Ovary (tissue), 10 donors: ENCODE measurements around the gene CDH18. TPM values are rescaled to one million over a fixed set of nuclear protein-coding genes. Genes with fewer than 3 reads are reported as not detected.

ENCODE experiments used
- DNase-seq, 5 donors: peaks; one replicate each; pipeline ENCODE4 v3.0.0-alpha.2; 2019 to 2020
- H3K27ac ChIP-seq, 2 donors: fragments of 200-600 bp; one replicate each; pipeline versions ENCODE4 v1.5.1 to v1.8.0; 2019 to 2022
- H3K27me3 ChIP-seq: fragments of 200-600 bp; one replicate; pipeline ENCODE4 v1.8.0; 2022
- H3K36me3 ChIP-seq: fragments of 200-600 bp; sonication (generic); one replicate; pipeline ENCODE4 v1.5.1; 2019
- H3K4me1 ChIP-seq: one replicate; pipeline ENCODE4 v1.8.1; 2013; ENCODE audit warnings: mild to moderate bottlenecking, moderate library complexity; ENCODE audit not compliant: insufficient read depth
- H3K4me3 ChIP-seq: fragments of 200-600 bp; sonication (generic); one replicate; pipeline ENCODE4 v1.5.1; 2017
- H3K9me3 ChIP-seq, 2 donors: fragments of 200-600 bp in 1 of 2; sonication (generic) in 1 of 2; one replicate each; pipeline versions ENCODE4 v1.5.1 to v1.8.1; 2013 to 2019; ENCODE audit warnings: mild to moderate bottlenecking in 1 of 2, moderate library complexity in 1 of 2
- CTCF ChIP-seq, 3 donors: fragments of 450-650 bp in 2 of 3; fragments of 200-600 bp in 1 of 3; IDR thresholded peaks; one replicate each; pipeline versions ENCODE4 v1.5.1 to v1.8.0; 2016 to 2022; ENCODE audit warnings: antibody characterized with exemption in 3 of 3, mild to moderate bottlenecking in 1 of 3
- EP300 ChIP-seq: sonication (generic); formaldehyde crosslinking; IDR thresholded peaks from one replicate; pipeline ENCODE4 v1.6.1; 2017; ENCODE audit warnings: antibody characterized with exemption
- POLR2A ChIP-seq: fragments of 450-650 bp; IDR thresholded peaks from one replicate; pipeline ENCODE4 v1.6.1; 2017; ENCODE audit warnings: antibody characterized with exemption, mild to moderate bottlenecking, moderate library complexity
- WGBS, 3 donors: extraction: QIAGEN DNeasy Blood & Tissue Kit in 1 of 3; methylation state at CpG; one replicate each; pipeline versions ENCODE4 v1.1.5 to v1.1.7; 2013 to 2017; 5-methylcytosine and 5-hydroxymethylcytosine counted together
- intact Hi-C, 4 donors: fragments of 100-400 bp; cut with DNase I; formaldehyde crosslinking; loops; one replicate each; pipeline versions ENCODE4 v1.11.0 to v1.15.1; 2022 to 2023
- long read RNA-seq, 3 donors: library from polyadenylated mRNA in 2 of 3; unstranded in 2 of 3; transcript quantifications; one replicate each; pipeline ENCODE4 v2.0.0 and lab custom pipeline, GENCODE V29; 2021 to 2026
- polyA plus RNA-seq, 2 donors: library from polyadenylated mRNA; stranded (reverse); fragments of 200-250 nt in 1 of 2; fragments of 350-450 nt in 1 of 2; fragmentation: Illumina TruSeq in 1 of 2; extraction: RNeasy Lipid Tissue Mini Kit (QIAGEN cat#74804) in 1 of 2; gene quantifications; one replicate each; pipeline ENCODE4 v1.2.3, GENCODE V29; 2013 to 2014
- total RNA-seq, 7 donors: library from RNA; depleted of rRNA in 2 of 7; stranded (reverse); fragments of >200 nt in 2 of 7; fragmentation: NEBNext Ultra II Directional in 3 of 7; extraction: Animal tissue kit (Norgen Biotek cat#: 25700) in 3 of 7; gene quantifications; one replicate each; pipeline versions ENCODE4 v1.1.0 to v1.2.4, GENCODE V29; 2016 to 2023
- donor health status: DM: no; HTN: no; CAD: no; lungs with moderate emphysema.
- donor health status: DM: no; HTN: no; CAD: no.
- donor health status: Bipolar disorder and iron deficiency.
- donor health status: DM: yes; HTN: yes; CAD: no.
- donor health status: DM: no; HTN: no; CAD: no.
- donor health status: DM: yes; HTN: yes; CAD: no.

The CDH18 gene
- not detected for total RNA-seq
- polyA plus RNA-seq = under 1 TPM; 0.06 to 0.27 TPM
- long read RNA-seq, donor 1 = 0 reads
- long read RNA-seq, donor 2 = 0 reads
- long read RNA-seq, donor 3 = 0 reads

GRCh38 chr5:19987612-19988361 is at the start of gene CDH18:
Gene CDH18 (minus strand): TSS chr5:19988200. CDS start chr5:19838986, 149,214 bp downstream.
- DNase-seq = peak in 3 of 5 donors; percentile 13 to 33 (median 26)
- intact Hi-C loops = no loop called here
- H3K27me3 ChIP-seq = no peaks in the 10 kb centered on the region
- no peaks in the 10 kb centered on the region for H3K4me1 ChIP-seq
- no peak within 1 kb of the TSS for H3K27ac ChIP-seq
- H3K9me3 ChIP-seq = no peaks in the 10 kb centered on the region
- H3K36me3 ChIP-seq = no peaks in the 10 kb centered on the region
- TF ChIP-seq CTCF (IDR thresholded peaks at IDR 0.05) = no peak
- no peak for TF ChIP-seq EP300
- no peak for TF ChIP-seq POLR2A
- no peak within 1 kb of the TSS for H3K4me3 ChIP-seq
- WGBS, 3 donors = 1 to 3% (median 2%) methylated on average over 26 of the region's 26 CpGs

- WGBS, 3 donors = 82 to 94% (median 90%) methylated on average over 1 of the region's 1 CpG
- DNase-seq = no peak
- Histone ChIP-seq H3K4me3 (no peak overlapping the region), H3K9me3 (no peaks in the 10 kb centered on the region), H3K36me3 (no peaks in the 10 kb centered on the region), H3K27ac (no peak overlapping the region), H3K27me3 (no peaks in the 10 kb centered on the region), H3K4me1 (no peaks in the 10 kb centered on the region)
- TF ChIP-seq POLR2A = no peak
- TF ChIP-seq CTCF (IDR thresholded peaks at IDR 0.05) = no peak
- TF ChIP-seq EP300 = no peak
- intact Hi-C loops = no loop called here
Measured at GRCh38 chr5:20034717-20035116, 46.7 kb upstream of the CDH18 start.

- WGBS, 3 donors = 81 to 94% (median 92%) methylated on average over 2 of the region's 2 CpGs
- no peak overlapping the region for H3K4me3 ChIP-seq
- intact Hi-C loops = no loop called here
Measured at GRCh38 chr5:20033881-20034280, 45.9 kb upstream of the CDH18 start.

GRCh38 chr5:20032896-20033295 is 44.9 kb upstream of the CDH18 start:
- H3K9me3 ChIP-seq = no peaks in the 10 kb centered on the region
- no peaks in the 10 kb centered on the region for H3K4me1 ChIP-seq
- H3K36me3 ChIP-seq = no peaks in the 10 kb centered on the region
- no peak overlapping the region for H3K4me3 ChIP-seq
- 32 to 41% (median 34%) methylated on average over 2 of the region's 2 CpGs for WGBS, 3 donors
- H3K27me3 ChIP-seq = no peaks in the 10 kb centered on the region
- no peak for DNase-seq
- H3K27ac ChIP-seq = no peak overlapping the region
- intact Hi-C loops = no loop called here
- no peak for TF ChIP-seq POLR2A

More at GRCh38 chr5:20033881-20034280, 45.9 kb upstream of the CDH18 start:
- Histone ChIP-seq H3K27me3 (no peaks in the 10 kb centered on the region), H3K36me3 (no peaks in the 10 kb centered on the region), H3K27ac (no peak overlapping the region), H3K9me3 (no peaks in the 10 kb centered on the region), H3K4me1 (no peaks in the 10 kb centered on the region)
- no peak for TF ChIP-seq EP300
- TF ChIP-seq CTCF (IDR thresholded peaks at IDR 0.05) = no peak
- TF ChIP-seq POLR2A = no peak
- DNase-seq = no peak

GRCh38 chr5:20030125-20030524 is 42.1 kb upstream of the CDH18 start:
- H3K27ac ChIP-seq = no peak overlapping the region
- intact Hi-C loops = no loop called here
- no peaks in the 10 kb centered on the region for H3K27me3 ChIP-seq
- no peak overlapping the region for H3K4me3 ChIP-seq
- no peaks in the 10 kb centered on the region for H3K36me3 ChIP-seq
- H3K4me1 ChIP-seq = no peaks in the 10 kb centered on the region
- H3K9me3 ChIP-seq = no peaks in the 10 kb centered on the region
- TF ChIP-seq POLR2A (no peak), CTCF (IDR thresholded peaks at IDR 0.05) (no peak), EP300 (no peak)
- no peak for DNase-seq
